BLaER1 (cell line): ENCODE measurements around the gene MED16.

Experiments
- H3K27ac ChIP-seq: shearing (Covaris generic); formaldehyde crosslinking; 2 replicates; pipeline ENCODE4 v1.8.1; 2022
- H3K27me3 ChIP-seq: shearing (Covaris generic); formaldehyde crosslinking; 2 replicates; pipeline ENCODE4 v1.8.1; 2022
- H3K36me3 ChIP-seq: shearing (Covaris generic); formaldehyde crosslinking; 2 replicates; pipeline ENCODE4 v1.8.1; 2022
- H3K4me1 ChIP-seq: shearing (Covaris generic); formaldehyde crosslinking; 2 replicates; pipeline ENCODE4 v1.8.1; 2022
- H3K4me2 ChIP-seq: shearing (Covaris generic); formaldehyde crosslinking; 2 replicates; pipeline ENCODE4 v1.8.1; 2022
- H3K4me3 ChIP-seq: shearing (Covaris generic); formaldehyde crosslinking; 2 replicates; pipeline ENCODE4 v1.8.1; 2022
- H3K9ac ChIP-seq: shearing (Covaris generic); formaldehyde crosslinking; 2 replicates; pipeline ENCODE4 v1.8.1; 2022
- H3K9me3 ChIP-seq: shearing (Covaris generic); formaldehyde crosslinking; 2 replicates; pipeline ENCODE4 v1.8.1; 2022
- H4K20me1 ChIP-seq: shearing (Covaris generic); formaldehyde crosslinking; 2 replicates; pipeline ENCODE4 v1.8.1; 2022
- Cebpa-rat ChIP-seq: shearing (Covaris generic); IDR thresholded peaks from 2 replicates; pipeline ENCODE4 v1.8.1; 2022

MED16 gene

GRCh38 chr19:892894-893689 lies at the start of gene MED16, which contains the start of gene RNU6-9:
Gene MED16 (minus strand): TSS chr19:893187. CDS start chr19:891131, 2,056 bp downstream.
Gene RNU6-9 (plus strand): TSS chr19:893484.
- peaks cover 38% of the 10 kb centered on the region for H4K20me1 ChIP-seq

GRCh38 chr19:942133-942645 lies 49.2 kb upstream of the MED16 start:
- no peak overlapping the region for H3K9ac ChIP-seq
- H4K20me1 ChIP-seq, result peaks cover 100% of the 10 kb centered on the region
- no peak overlapping the region for H3K4me3 ChIP-seq
- H3K9me3 ChIP-seq, result peaks cover 6% of the 10 kb centered on the region
- peak overlapping the region; percentile 97 for H3K4me2 ChIP-seq
- H3K27ac ChIP-seq, result no peak overlapping the region
- TF ChIP-seq Cebpa-rat, result no peak
- H3K4me1 ChIP-seq, result peaks cover 70% of the 10 kb centered on the region
- H3K27me3 ChIP-seq, result no peaks in the 10 kb centered on the region
- H3K36me3 ChIP-seq, result peaks cover 48% of the 10 kb centered on the region

More at GRCh38 chr19:892894-893689, at the start of gene MED16, which contains the start of gene RNU6-9:
- Histone ChIP-seq H3K27me3 (no peaks in the 10 kb centered on the region), H3K9ac (peak within 1 kb of the TSS; percentile 96), H3K4me1 (peaks cover 21% of the 10 kb centered on the region), H3K36me3 (peaks cover 56% of the 10 kb centered on the region), H3K27ac (peak within 1 kb of the TSS; percentile 98), H3K9me3 (no peaks in the 10 kb centered on the region), H3K4me2 (peak within 1 kb of the TSS; percentile 94), H3K4me3 (peak within 1 kb of the TSS; percentile 81)
- TF ChIP-seq Cebpa-rat, result no peak

- Histone ChIP-seq H3K36me3 (peaks cover 55% of the 10 kb centered on the region), H3K9ac (0 out of 2 replicates have a peak overlapping the region, but pooled peaks have one; percentile 49), H3K4me1 (peaks cover 64% of the 10 kb centered on the region), H3K4me3 (peak overlapping the region; percentile 58), H3K27me3 (no peaks in the 10 kb centered on the region), H3K4me2 (peak overlapping the region; percentile 97), H4K20me1 (peaks cover 100% of the 10 kb centered on the region), H3K27ac (no peak overlapping the region; the same call in 1 of the 2 replicates), H3K9me3 (peaks cover 9% of the 10 kb centered on the region)
- TF ChIP-seq Cebpa-rat, result no peak
These were observed 48.5 kb upstream of the MED16 start for GRCh38 chr19:941292-942132.

GRCh38 chr19:940591-941291 lies 47.8 kb upstream of the MED16 start:
- H3K36me3 ChIP-seq, result peaks cover 62% of the 10 kb centered on the region
- H3K4me2 ChIP-seq, result peak overlapping the region; percentile 97
- H3K9ac ChIP-seq, result peak overlapping the region; percentile 49; the same call in 1 of the 2 replicates
- H3K9me3 ChIP-seq, result peaks cover 9% of the 10 kb centered on the region
- peaks cover 100% of the 10 kb centered on the region for H4K20me1 ChIP-seq
- H3K4me3 ChIP-seq, result peak overlapping the region; percentile 58
- H3K27me3 ChIP-seq, result no peaks in the 10 kb centered on the region
- no peak for TF ChIP-seq Cebpa-rat
- peak overlapping the region; percentile 64 for H3K27ac ChIP-seq
- peaks cover 63% of the 10 kb centered on the region for H3K4me1 ChIP-seq

- H3K4me1 ChIP-seq, result peaks cover 60% of the 10 kb centered on the region
- no peak for TF ChIP-seq Cebpa-rat
- peaks cover 100% of the 10 kb centered on the region for H4K20me1 ChIP-seq
- no peaks in the 10 kb centered on the region for H3K27me3 ChIP-seq
- H3K9ac ChIP-seq, result 0 out of 2 replicates have a peak overlapping the region, but pooled peaks have one; percentile 49
- peaks cover 64% of the 10 kb centered on the region for H3K36me3 ChIP-seq
- H3K9me3 ChIP-seq, result peaks cover 9% of the 10 kb centered on the region
- H3K27ac ChIP-seq, result peak overlapping the region; percentile 64
- peak overlapping the region; percentile 97 for H3K4me2 ChIP-seq
- 0 out of 2 replicates have a peak overlapping the region, but pooled peaks have one; percentile 58 for H3K4me3 ChIP-seq
These were observed 46.9 kb upstream of the MED16 start for GRCh38 chr19:939922-940321.

- Histone ChIP-seq H3K9me3 (peaks cover 9% of the 10 kb centered on the region), H4K20me1 (peaks cover 100% of the 10 kb centered on the region), H3K4me2 (peak overlapping the region; percentile 97), H3K36me3 (peaks cover 65% of the 10 kb centered on the region), H3K4me3 (no peak overlapping the region), H3K27me3 (no peaks in the 10 kb centered on the region), H3K9ac (no peak overlapping the region), H3K27ac (no peak overlapping the region), H3K4me1 (peaks cover 62% of the 10 kb centered on the region)
- no peak for TF ChIP-seq Cebpa-rat
These were observed 46.5 kb upstream of the MED16 start for GRCh38 chr19:939439-939838.

GRCh38 chr19:938233-938923 lies 45.4 kb upstream of the MED16 start:
- peaks cover 56% of the 10 kb centered on the region for H3K36me3 ChIP-seq
- H3K27ac ChIP-seq, result no peak overlapping the region
- peaks cover 6% of the 10 kb centered on the region for H3K9me3 ChIP-seq

GRCh38 chr19:937259-937694 lies 44.3 kb upstream of the MED16 start:
- H3K4me1 ChIP-seq, result peaks cover 77% of the 10 kb centered on the region
- H3K4me3 ChIP-seq, result no peak overlapping the region
- no peak for TF ChIP-seq Cebpa-rat
- no peak overlapping the region for H3K4me2 ChIP-seq
- peaks cover 100% of the 10 kb centered on the region for H4K20me1 ChIP-seq
- no peak overlapping the region for H3K27ac ChIP-seq
- peaks cover 6% of the 10 kb centered on the region; the same call in 1 of the 2 replicates for H3K9me3 ChIP-seq
- H3K36me3 ChIP-seq, result peaks cover 47% of the 10 kb centered on the region
- no peaks in the 10 kb centered on the region for H3K27me3 ChIP-seq
- no peak overlapping the region for H3K9ac ChIP-seq

More at GRCh38 chr19:938233-938923, 45.4 kb upstream of the MED16 start:
- Histone ChIP-seq H3K9ac (no peak overlapping the region), H3K4me2 (peak overlapping the region; percentile 97), H4K20me1 (peaks cover 100% of the 10 kb centered on the region), H3K4me1 (peaks cover 72% of the 10 kb centered on the region), H3K27me3 (no peaks in the 10 kb centered on the region), H3K4me3 (no peak overlapping the region)
- TF ChIP-seq Cebpa-rat, result no peak
